Epithelial cell of proximal tubule (primary cell): ENCODE results near the gene TMA7. TPM values are rescaled to one million over a fixed set of nuclear protein-coding genes. Genes with fewer than 3 reads are reported as not detected.

Experiments used
- DNase-seq: peaks from one replicate; pipeline ENCODE4 v3.0.0-alpha.2; 2011; ENCODE audit warnings: low read depth
- H3K4me3 ChIP-seq: 2 replicates; pipeline ENCODE4 v1.5.1; 2011; ENCODE audit warnings: low read depth, mild to moderate bottlenecking, low read length
- CTCF ChIP-seq: conservative IDR thresholded peaks from 2 replicates; pipeline ENCODE4 v1.5.1; 2012; ENCODE audit warnings: low read depth, mild to moderate bottlenecking, low read length
- total RNA-seq: library from RNA; depleted of rRNA; stranded (reverse); fragments of >200 nt; gene quantifications from 2 replicates; pipeline ENCODE4 v1.2.3, GENCODE V29; 2015

TMA7 gene
- total RNA-seq, 1 donor from 2014 or later, result 687 TPM

- no peak overlapping the region for H3K4me3 ChIP-seq
- TF ChIP-seq CTCF, result no peak
- no peak for DNase-seq
These were observed 16.0 kb upstream of the TMA7 start for GRCh38 chr3:48423883-48424695.

- TF ChIP-seq CTCF, result no peak
- no peak overlapping the region for H3K4me3 ChIP-seq
- no peak for DNase-seq
These were observed 14.7 kb upstream of the TMA7 start for GRCh38 chr3:48425281-48425812.

- peak overlapping the region; percentile 79 for H3K4me3 ChIP-seq
- no peak for TF ChIP-seq CTCF
- DNase-seq, result no peak
These were observed 13.6 kb upstream of the TMA7 start for GRCh38 chr3:48426401-48426909.

- TF ChIP-seq CTCF, result no peak
- DNase-seq, result no peak
- H3K4me3 ChIP-seq, result peak overlapping the region; percentile 79
These were observed 13.0 kb upstream of the TMA7 start for GRCh38 chr3:48426944-48427629.

- DNase-seq, result no peak
- no peak for TF ChIP-seq CTCF
- H3K4me3 ChIP-seq, result peak overlapping the region; percentile 79
These were observed 12.5 kb upstream of the TMA7 start for GRCh38 chr3:48427630-48427962.

- TF ChIP-seq CTCF, result no peak
- DNase-seq, result no peak
- H3K4me3 ChIP-seq, result peak overlapping the region; percentile 79
These were observed 11.9 kb upstream of the TMA7 start for GRCh38 chr3:48428088-48428571.
